ENCODE results near the gene ANOS1. TPM values are rescaled to one million over a fixed set of nuclear protein-coding genes. Genes with fewer than 3 reads are reported as not detected.

ANOS1 gene
- total and polyA plus RNA-seq, 8 donors = 27.1 to 85.9 (median 42.2) TPM

GRCh38 chrX:8636497-8636896 is 95.4 kb downstream of the ANOS1 start:
- Histone ChIP-seq H3K27ac (no peak overlapping the region), H3K4me3 (no peak overlapping the region), H3K9me3 (no peaks in the 10 kb centered on the region), H3K36me3 (no peaks in the 10 kb centered on the region), H3K27me3 (no peaks in the 10 kb centered on the region), H3K4me1 (no peaks in the 10 kb centered on the region)
- DNase-seq (no peak), ATAC-seq (no peak)
- intact Hi-C loops (cut with DNase I) = no loop called here
- TF ChIP-seq, protein P1, sequence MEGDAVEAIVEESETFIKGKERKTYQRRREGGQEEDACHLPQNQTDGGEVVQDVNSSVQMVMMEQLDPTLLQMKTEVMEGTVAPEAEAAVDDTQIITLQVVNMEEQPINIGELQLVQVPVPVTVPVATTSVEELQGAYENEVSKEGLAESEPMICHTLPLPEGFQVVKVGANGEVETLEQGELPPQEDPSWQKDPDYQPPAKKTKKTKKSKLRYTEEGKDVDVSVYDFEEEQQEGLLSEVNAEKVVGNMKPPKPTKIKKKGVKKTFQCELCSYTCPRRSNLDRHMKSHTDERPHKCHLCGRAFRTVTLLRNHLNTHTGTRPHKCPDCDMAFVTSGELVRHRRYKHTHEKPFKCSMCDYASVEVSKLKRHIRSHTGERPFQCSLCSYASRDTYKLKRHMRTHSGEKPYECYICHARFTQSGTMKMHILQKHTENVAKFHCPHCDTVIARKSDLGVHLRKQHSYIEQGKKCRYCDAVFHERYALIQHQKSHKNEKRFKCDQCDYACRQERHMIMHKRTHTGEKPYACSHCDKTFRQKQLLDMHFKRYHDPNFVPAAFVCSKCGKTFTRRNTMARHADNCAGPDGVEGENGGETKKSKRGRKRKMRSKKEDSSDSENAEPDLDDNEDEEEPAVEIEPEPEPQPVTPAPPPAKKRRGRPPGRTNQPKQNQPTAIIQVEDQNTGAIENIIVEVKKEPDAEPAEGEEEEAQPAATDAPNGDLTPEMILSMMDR (IDR thresholded peaks at IDR 0.05) = no peak

GRCh38 chrX:8635812-8636211 is 96.1 kb downstream of the ANOS1 start:
- DNase-seq (no peak), ATAC-seq (no peak)
- H3K4me3 ChIP-seq = no peak overlapping the region
- no peak overlapping the region for H3K27ac ChIP-seq
- H3K36me3 ChIP-seq = no peaks in the 10 kb centered on the region
- TF ChIP-seq, protein P1 (IDR thresholded peaks at IDR 0.05) = no peak
- no peaks in the 10 kb centered on the region for H3K4me1 ChIP-seq
- no peaks in the 10 kb centered on the region for H3K9me3 ChIP-seq
- intact Hi-C loops (cut with DNase I) = no loop called here
- no peaks in the 10 kb centered on the region for H3K27me3 ChIP-seq

DNA sequence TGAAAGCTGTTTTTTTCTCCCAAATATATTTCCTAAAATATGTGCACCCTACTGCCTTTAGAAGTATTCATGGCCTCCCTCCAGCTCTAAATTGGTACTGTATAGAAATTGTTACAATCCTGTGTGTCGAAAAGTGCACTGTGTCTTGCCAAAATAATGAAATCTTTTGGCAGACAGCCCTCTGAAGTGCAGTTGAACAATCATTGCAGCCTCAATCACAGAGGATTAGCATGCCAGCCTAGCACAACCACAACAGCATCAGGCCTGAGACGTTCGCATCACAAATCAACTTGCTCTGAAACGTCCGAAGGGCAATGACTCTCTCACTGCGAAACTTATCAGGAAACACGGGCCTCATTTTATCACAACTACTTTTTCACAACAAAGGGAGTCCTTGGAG is 99.0 kb downstream of the ANOS1 start:
- H3K27ac ChIP-seq = no peak overlapping the region
- no peaks in the 10 kb centered on the region for H3K4me1 ChIP-seq
- H3K36me3 ChIP-seq = no peaks in the 10 kb centered on the region
- DNase-seq (peak in 2 of 4 donors; percentile 4 to 10), ATAC-seq (no peak)
- intact Hi-C loops (cut with DNase I) = no loop called here
- TF ChIP-seq, protein P1 (IDR thresholded peaks at IDR 0.05) = no peak
- no peaks in the 10 kb centered on the region for H3K9me3 ChIP-seq
- no peak overlapping the region for H3K4me3 ChIP-seq
- no peaks in the 10 kb centered on the region for H3K27me3 ChIP-seq

DNA sequence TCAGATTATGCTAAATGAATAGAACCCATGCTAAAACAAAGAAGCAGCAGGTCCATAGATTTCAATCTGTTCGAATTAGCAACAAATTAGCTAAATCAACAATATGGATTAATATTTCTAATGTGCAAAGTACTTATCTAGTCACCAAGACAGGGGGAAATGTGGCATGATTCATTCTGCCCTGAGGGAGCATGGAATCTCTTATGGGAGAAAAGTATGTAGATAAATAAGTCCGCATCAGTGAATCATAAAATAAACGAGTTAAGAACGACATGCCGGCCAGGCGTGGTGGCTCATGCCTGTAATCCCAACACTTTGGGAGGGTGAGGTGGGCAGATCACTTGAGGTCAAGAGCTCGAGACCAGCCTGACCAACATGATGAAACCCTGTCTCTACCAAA is 102.1 kb downstream of the ANOS1 start:
- ATAC-seq = no peak
- no peaks in the 10 kb centered on the region for H3K9me3 ChIP-seq
- no peaks in the 10 kb centered on the region for H3K36me3 ChIP-seq
- intact Hi-C loops (cut with DNase I) = no loop called here
- no peak overlapping the region for H3K27ac ChIP-seq
- H3K27me3 ChIP-seq = no peaks in the 10 kb centered on the region
- no peak overlapping the region for H3K4me3 ChIP-seq
- no peaks in the 10 kb centered on the region for H3K4me1 ChIP-seq
- no peak for DNase-seq
- TF ChIP-seq, protein P1 (IDR thresholded peaks at IDR 0.05) = no peak

- no peaks in the 10 kb centered on the region for H3K4me1 ChIP-seq
- H3K27me3 ChIP-seq = no peaks in the 10 kb centered on the region
- no peak for ATAC-seq
- TF ChIP-seq, protein P1 (IDR thresholded peaks at IDR 0.05) = no peak
- no peak overlapping the region for H3K4me3 ChIP-seq
- H3K36me3 ChIP-seq = no peaks in the 10 kb centered on the region
- intact Hi-C loops (cut with DNase I) = no loop called here
- H3K9me3 ChIP-seq = no peaks in the 10 kb centered on the region
- H3K27ac ChIP-seq = no peak overlapping the region
- DNase-seq = no peak
Measured at GRCh38 chrX:8627796-8628195, 104.1 kb downstream of the ANOS1 start.

All from left lung (tissue), 10 donors.